Endothelial cell (in vitro differentiated cells): ENCODE data around the gene HERC6. TPM values are rescaled to one million over a fixed set of nuclear protein-coding genes. Genes with fewer than 3 reads are reported as not detected.
A peak's percentile ranks its signal among the peaks of the same experiment; 100 is the strongest.
"Not testable (repeated sequence)": the region's sequence is repeated elsewhere in the genome, so short reads cannot be mapped to it uniquely, and the experiment has no call there.

ENCODE experiments used
- DNase-seq: peaks from one replicate; pipeline ENCODE4 v3.0.0; 2021; ENCODE audit warnings: low spot score
- H3K27ac Mint-ChIP-seq: one replicate; pipeline ENCODE4 v1.8.0; 2021; ENCODE audit warnings: mixed read lengths, inconsistent platforms; ENCODE audit not compliant: unreplicated experiment
- H3K27me3 Mint-ChIP-seq: one replicate; pipeline ENCODE4 v1.8.0; 2021; ENCODE audit warnings: mild to moderate bottlenecking, moderate library complexity, mixed read lengths, inconsistent platforms; ENCODE audit not compliant: unreplicated experiment
- H3K36me3 Mint-ChIP-seq: one replicate; pipeline ENCODE4 v1.8.0; 2021; ENCODE audit warnings: mild to moderate bottlenecking, low read depth, mixed read lengths, inconsistent platforms; ENCODE audit not compliant: unreplicated experiment
- H3K4me1 Mint-ChIP-seq: one replicate; pipeline ENCODE4 v1.8.0; 2021; ENCODE audit warnings: mild to moderate bottlenecking, mixed read lengths, inconsistent platforms; ENCODE audit not compliant: unreplicated experiment
- H3K4me3 Mint-ChIP-seq: one replicate; pipeline ENCODE4 v1.8.0; 2021; ENCODE audit warnings: mild to moderate bottlenecking, mixed read lengths, inconsistent platforms; ENCODE audit not compliant: unreplicated experiment
- H3K9me3 Mint-ChIP-seq: one replicate; pipeline ENCODE4 v1.8.0; 2021; ENCODE audit warnings: mixed read lengths, inconsistent platforms; ENCODE audit not compliant: unreplicated experiment
- CTCF ChIP-seq: fragments of 200-600 bp; sonication (generic); IDR thresholded peaks from one replicate; pipeline ENCODE4 v1.5.0; 2021; ENCODE audit warnings: antibody characterized with exemption; ENCODE audit not compliant: unreplicated experiment
- long read RNA-seq: library from polyadenylated mRNA; unstranded; transcript quantifications from one replicate; pipeline ENCODE4 v2.0.0, GENCODE V29; 2020; ENCODE audit not compliant: unreplicated experiment
- total RNA-seq: library from RNA; stranded (reverse); fragmentation: NEBNext Ultra II Directional; extraction: Animal tissue kit (Norgen Biotek cat#: 25700); gene quantifications from one replicate; pipeline ENCODE4 v1.2.1, GENCODE V29; 2021; ENCODE audit not compliant: unreplicated experiment

Gene HERC6
- total RNA-seq: 3.2 TPM
- long read RNA-seq, partial matches to known transcripts: 2 of 2 reads
- long read RNA-seq, other reads (novel, unspliced or antisense): 0 of 2 reads

GRCh38 chr4:88378691-88379559 is at the start of gene HERC6:
Gene HERC6 (plus strand): TSS chr4:88378852. CDS start chr4:88378922, 70 bp downstream.
- Mint-ChIP-seq H3K9me3 (no peaks in the 10 kb centered on the region), H3K36me3 (no peaks in the 10 kb centered on the region), H3K27ac (no peak within 1 kb of the TSS), H3K4me3 (peak within 1 kb of the TSS; percentile 90), H3K4me1 (no peaks in the 10 kb centered on the region), H3K27me3 (no peaks in the 10 kb centered on the region)
- DNase-seq: peak; percentile 72
- peak; percentile 57 for TF ChIP-seq CTCF

- no peak for DNase-seq
- H3K4me1 Mint-ChIP-seq: no peaks in the 10 kb centered on the region
- no peak for TF ChIP-seq CTCF
- no peaks in the 10 kb centered on the region for H3K27me3 Mint-ChIP-seq
- H3K27ac Mint-ChIP-seq: no peak overlapping the region
- no peak overlapping the region for H3K4me3 Mint-ChIP-seq
- H3K36me3 Mint-ChIP-seq: no peaks in the 10 kb centered on the region
- H3K9me3 Mint-ChIP-seq: no peaks in the 10 kb centered on the region
These were observed 44.8 kb upstream of the HERC6 start for GRCh38 chr4:88333741-88334405.

- H3K36me3 Mint-ChIP-seq: no peaks in the 10 kb centered on the region
- no peak overlapping the region for H3K27ac Mint-ChIP-seq
- H3K27me3 Mint-ChIP-seq: no peaks in the 10 kb centered on the region
These were observed 43.5 kb upstream of the HERC6 start for GRCh38 chr4:88335092-88335665.

GRCh38 chr4:88341227-88342192 is 37.1 kb upstream of the HERC6 start:
- Mint-ChIP-seq H3K4me1 (no peaks in the 10 kb centered on the region), H3K27me3 (no peaks in the 10 kb centered on the region), H3K27ac (no peak overlapping the region), H3K36me3 (no peaks in the 10 kb centered on the region), H3K9me3 (no peaks in the 10 kb centered on the region), H3K4me3 (no peak overlapping the region)
- DNase-seq: no peak
- no peak for TF ChIP-seq CTCF

More at GRCh38 chr4:88335092-88335665, 43.5 kb upstream of the HERC6 start:
- Mint-ChIP-seq H3K9me3 (no peaks in the 10 kb centered on the region), H3K4me3 (no peak overlapping the region), H3K4me1 (no peaks in the 10 kb centered on the region)
- no peak for DNase-seq
- TF ChIP-seq CTCF: no peak

GRCh38 chr4:88346902-88347301 is 31.8 kb upstream of the HERC6 start:
- not testable (repeated sequence) for H3K4me3 Mint-ChIP-seq, H3K4me1 Mint-ChIP-seq, H3K27me3 Mint-ChIP-seq, H3K36me3 Mint-ChIP-seq, DNase-seq, H3K9me3 Mint-ChIP-seq, H3K27ac Mint-ChIP-seq

GRCh38 chr4:88348761-88349160 is 29.9 kb upstream of the HERC6 start:
- H3K27ac Mint-ChIP-seq, H3K36me3 Mint-ChIP-seq, H3K4me1 Mint-ChIP-seq, H3K27me3 Mint-ChIP-seq, H3K9me3 Mint-ChIP-seq, H3K4me3 Mint-ChIP-seq, DNase-seq: not testable (repeated sequence)
